Measurements from ENCODE around the gene GOLGA6A. TPM values are rescaled to one million over a fixed set of nuclear protein-coding genes. Genes with fewer than 3 reads are reported as not detected.

GOLGA6A gene
- total and polyA plus RNA-seq, 2 donors (not counting 1 experiment from before 2014, with no cell fraction given), result 0.31 to 1.0 TPM

DNA sequence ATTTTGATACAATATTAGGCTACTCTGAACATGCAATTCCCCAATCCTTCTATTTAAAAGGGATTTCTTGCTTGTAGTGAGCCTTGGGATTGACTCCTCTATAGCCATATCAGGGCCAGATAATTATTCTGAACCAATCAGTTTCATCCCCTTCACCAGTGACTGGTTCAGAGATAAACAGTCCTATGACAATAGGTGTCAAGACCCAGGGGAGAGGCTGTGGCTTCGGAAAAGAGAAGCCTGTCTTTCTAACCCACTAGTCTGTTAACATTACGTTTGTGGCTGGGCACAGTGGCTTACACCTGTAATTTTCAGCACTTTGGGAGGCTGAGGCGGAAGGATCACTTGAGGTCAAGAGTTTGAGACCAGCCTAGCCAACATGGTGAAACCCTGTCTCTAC, 41.8 kb upstream of the GOLGA6A start:
- Histone ChIP-seq H3K9ac (ENCODE audit: low read length) (no peak overlapping the region), H4K20me1 (ENCODE audit: control insufficient read depth, insufficient read depth, low read length, poor library complexity, severe bottlenecking) (no peaks in the 10 kb centered on the region), H3K27ac (ENCODE audit: low read length in 2 of 2) (no peak overlapping the region), H3K4me1 (ENCODE audit: control insufficient read depth in 2 of 2, insufficient read depth in 2 of 2, low read length in 2 of 2) (peaks cover 62 to 66% of the 10 kb centered on the region in 2 donors), H3K79me2 (ENCODE audit: control insufficient read depth, insufficient read depth, low read length) (no peaks in the 10 kb centered on the region), H3K4me2 (replicated peaks; ENCODE audit: low read depth, low read length, poor library complexity, severe bottlenecking) (peak overlapping the region; percentile 73), H3K4me3 (ENCODE audit: control extremely low read depth in 1 of 5, extremely low read depth in 1 of 5, insufficient read depth in 1 of 5, low read depth in 2 of 5, low read length in 4 of 5) (no peak overlapping the region), H3K9me3 (ENCODE audit: control extremely low read depth in 1 of 3, control insufficient read depth in 2 of 3, insufficient read depth in 1 of 3, low read length in 2 of 3) (peaks cover 0 to 14% (median 0%) of the 10 kb centered on the region in 3 donors), H2AFZ (ENCODE audit: insufficient read depth, low read depth, low read length, poor library complexity, severe bottlenecking) (no peak overlapping the region), H3K27me3 (replicated peaks in 1 of 4; ENCODE audit: control extremely low read depth in 1 of 4, control insufficient read depth in 3 of 4, insufficient read depth in 4 of 4, low read length in 3 of 4) (peaks cover 0 to 27% (median 12%) of the 10 kb centered on the region in 4 experiments), H3K36me3 (replicated peaks in 1 of 2; ENCODE audit: control extremely low read depth in 1 of 2, control insufficient read depth in 1 of 2, extremely low read depth in 1 of 2, insufficient read depth in 2 of 2, low read length in 1 of 2) (no peaks in the 10 kb centered on the region)
- Mint-ChIP-seq H3K4me1 (peaks cover 58% of the 10 kb centered on the region), H3K27me3 (peaks cover 15% of the 10 kb centered on the region), H3K9me3 (ENCODE audit: insufficient read depth) (no peaks in the 10 kb centered on the region), H3K27ac (peak overlapping the region; percentile 41), H3K4me3 (peak overlapping the region; percentile 59)
- POLR2A ChIA-PET, result no interaction called here
- ATAC-seq (ENCODE audit: low read depth) (no peak), DNase-seq (no peak)
- CTCF ChIA-PET, result interaction anchor here (1.2 kb wide), 1 partner anchor 151 kb away, joined by 7 read pairs; no protein-coding TSS in a partner anchor
- 60% methylated on average over 2 of the region's 3 CpGs for whole genome bisulfite sequencing (ENCODE audit: insufficient coverage)
- intact Hi-C loops (cut with micrococcal nuclease), result no loop called here
- TF ChIP-seq EZH2 (IDR thresholded peaks at IDR 0.05; ENCODE audit: borderline replicate concordance, insufficient read depth, low read depth, low read length, poor library complexity, severe bottlenecking), result no peak
- TF ChIP-seq, protein P1, sequence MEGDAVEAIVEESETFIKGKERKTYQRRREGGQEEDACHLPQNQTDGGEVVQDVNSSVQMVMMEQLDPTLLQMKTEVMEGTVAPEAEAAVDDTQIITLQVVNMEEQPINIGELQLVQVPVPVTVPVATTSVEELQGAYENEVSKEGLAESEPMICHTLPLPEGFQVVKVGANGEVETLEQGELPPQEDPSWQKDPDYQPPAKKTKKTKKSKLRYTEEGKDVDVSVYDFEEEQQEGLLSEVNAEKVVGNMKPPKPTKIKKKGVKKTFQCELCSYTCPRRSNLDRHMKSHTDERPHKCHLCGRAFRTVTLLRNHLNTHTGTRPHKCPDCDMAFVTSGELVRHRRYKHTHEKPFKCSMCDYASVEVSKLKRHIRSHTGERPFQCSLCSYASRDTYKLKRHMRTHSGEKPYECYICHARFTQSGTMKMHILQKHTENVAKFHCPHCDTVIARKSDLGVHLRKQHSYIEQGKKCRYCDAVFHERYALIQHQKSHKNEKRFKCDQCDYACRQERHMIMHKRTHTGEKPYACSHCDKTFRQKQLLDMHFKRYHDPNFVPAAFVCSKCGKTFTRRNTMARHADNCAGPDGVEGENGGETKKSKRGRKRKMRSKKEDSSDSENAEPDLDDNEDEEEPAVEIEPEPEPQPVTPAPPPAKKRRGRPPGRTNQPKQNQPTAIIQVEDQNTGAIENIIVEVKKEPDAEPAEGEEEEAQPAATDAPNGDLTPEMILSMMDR (IDR thresholded peaks at IDR 0.05), result no peak

DNA sequence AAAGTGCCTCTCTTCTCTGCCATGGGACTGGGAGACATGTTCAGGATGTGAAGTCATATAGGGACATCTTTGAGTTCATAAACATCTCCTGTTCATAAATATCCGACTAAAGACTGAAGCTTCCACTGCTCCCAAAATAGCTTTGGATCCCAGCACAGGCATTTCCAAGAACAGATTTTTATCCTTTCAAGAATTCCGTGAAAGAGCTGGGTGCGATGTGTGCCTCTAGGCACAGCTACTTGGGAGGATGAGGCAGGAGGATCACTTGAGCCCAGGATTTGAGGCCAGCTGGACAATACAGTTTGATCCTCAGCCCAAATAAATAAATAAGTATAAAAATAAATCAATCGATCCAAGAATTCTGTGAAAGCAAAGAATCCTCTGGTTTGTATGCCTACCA, 41.3 kb upstream of the GOLGA6A start:
- Mint-ChIP-seq H3K27me3 (peaks cover 10% of the 10 kb centered on the region), H3K4me3 (peak overlapping the region; percentile 67), H3K9me3 (ENCODE audit: insufficient read depth) (no peaks in the 10 kb centered on the region), H3K27ac (peak overlapping the region; percentile 84), H3K4me1 (peaks cover 52% of the 10 kb centered on the region)
- Histone ChIP-seq H3K79me2 (ENCODE audit: control insufficient read depth, insufficient read depth, low read length) (no peaks in the 10 kb centered on the region), H2AFZ (ENCODE audit: insufficient read depth, low read depth, low read length, poor library complexity, severe bottlenecking) (no peak overlapping the region), H3K9me3 (ENCODE audit: control extremely low read depth in 1 of 3, control insufficient read depth in 2 of 3, insufficient read depth in 1 of 3, low read length in 2 of 3) (peaks cover 0 to 10% (median 0%) of the 10 kb centered on the region in 3 donors), H3K4me2 (replicated peaks; ENCODE audit: low read depth, low read length, poor library complexity, severe bottlenecking) (peak overlapping the region; percentile 73), H3K36me3 (replicated peaks in 1 of 2; ENCODE audit: control extremely low read depth in 1 of 2, control insufficient read depth in 1 of 2, extremely low read depth in 1 of 2, insufficient read depth in 2 of 2, low read length in 1 of 2) (no peaks in the 10 kb centered on the region), H3K4me3 (ENCODE audit: control extremely low read depth in 1 of 5, extremely low read depth in 1 of 5, insufficient read depth in 1 of 5, low read depth in 2 of 5, low read length in 4 of 5) (peak overlapping the region in 1 of 5 experiments; percentile 38), H3K9ac (ENCODE audit: low read length) (peak overlapping the region; percentile 37), H3K4me1 (ENCODE audit: control insufficient read depth in 2 of 2, insufficient read depth in 2 of 2, low read length in 2 of 2) (peaks cover 56 to 60% of the 10 kb centered on the region in 2 donors), H3K27ac (ENCODE audit: low read length in 2 of 2) (peak overlapping the region in 1 of 2 donors; percentile 61), H3K27me3 (replicated peaks in 1 of 4; ENCODE audit: control extremely low read depth in 1 of 4, control insufficient read depth in 3 of 4, insufficient read depth in 4 of 4, low read length in 3 of 4) (peaks cover 0 to 22% (median 7%) of the 10 kb centered on the region in 4 experiments), H4K20me1 (ENCODE audit: control insufficient read depth, insufficient read depth, low read length, poor library complexity, severe bottlenecking) (no peaks in the 10 kb centered on the region)
- POLR2A ChIA-PET, result no interaction called here
- CTCF ChIA-PET, result interaction anchor here (1.2 kb wide), 1 partner anchor 151 kb away, joined by 7 read pairs; no protein-coding TSS in a partner anchor
- no peak for DNase-seq
- WGBS (ENCODE audit: insufficient coverage), result 100% methylated on average over 3 of the region's 4 CpGs
- intact Hi-C loops (cut with micrococcal nuclease), result no loop called here
- TF ChIP-seq EZH2 (IDR thresholded peaks at IDR 0.05; ENCODE audit: borderline replicate concordance, insufficient read depth, low read depth, low read length, poor library complexity, severe bottlenecking), result no peak
- TF ChIP-seq, protein P1 (IDR thresholded peaks at IDR 0.05), result no peak
- ATAC-seq (ENCODE audit: low read depth), result no peak

All from B cell (primary cell).